RKO (cell line): ENCODE results near the gene ALOX5AP.
A peak's percentile ranks its signal among the peaks of the same experiment; 100 is the strongest.
"Not testable (repeated sequence)": the region's sequence is repeated elsewhere in the genome, so short reads cannot be mapped to it uniquely, and the experiment has no call there.

Experiments
- DNase-seq: peaks from one replicate; pipeline ENCODE4 v3.0.0-alpha.2; 2016; ENCODE audit warnings: low spot score

ALOX5AP gene

DNA sequence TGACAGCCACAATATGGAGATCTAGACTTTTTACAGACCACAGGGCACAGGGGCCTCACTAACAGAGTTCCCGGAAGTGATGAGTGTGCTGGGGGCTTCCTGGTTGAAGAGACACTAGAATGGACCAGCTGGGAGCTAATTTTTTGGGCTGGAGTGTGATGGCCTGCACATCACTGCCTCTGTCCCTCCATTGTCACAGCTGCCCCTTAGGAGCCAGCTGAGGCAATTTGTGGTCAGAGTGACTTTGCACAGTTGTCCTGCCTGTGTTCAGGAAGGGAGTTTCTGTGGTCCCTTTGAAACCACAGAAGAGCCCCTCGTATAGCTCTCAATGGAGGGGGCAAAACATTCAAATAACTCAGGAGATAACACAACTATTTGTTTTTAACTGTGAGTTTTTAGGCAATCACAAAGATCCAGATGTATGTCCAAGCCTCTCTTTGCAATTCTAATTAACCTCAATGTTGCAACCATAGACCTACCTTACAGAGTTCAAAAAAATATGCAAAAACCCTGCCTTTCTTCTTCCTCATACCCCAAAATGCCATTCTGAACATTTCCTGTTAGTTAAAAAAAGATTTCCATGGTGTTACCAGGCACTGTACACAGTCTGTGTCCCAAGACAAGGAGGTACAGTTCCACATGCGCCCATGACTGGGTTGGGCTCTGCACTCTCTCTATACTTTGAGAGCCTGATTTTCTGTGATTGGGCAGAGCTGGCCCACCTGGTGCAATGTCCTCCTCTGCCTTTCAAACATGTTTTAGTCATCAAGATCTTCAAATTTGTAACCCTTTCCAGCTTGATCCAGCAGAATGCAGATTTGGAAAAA, 2.4 kb downstream of the ALOX5AP start:
- no peak for DNase-seq

DNA sequence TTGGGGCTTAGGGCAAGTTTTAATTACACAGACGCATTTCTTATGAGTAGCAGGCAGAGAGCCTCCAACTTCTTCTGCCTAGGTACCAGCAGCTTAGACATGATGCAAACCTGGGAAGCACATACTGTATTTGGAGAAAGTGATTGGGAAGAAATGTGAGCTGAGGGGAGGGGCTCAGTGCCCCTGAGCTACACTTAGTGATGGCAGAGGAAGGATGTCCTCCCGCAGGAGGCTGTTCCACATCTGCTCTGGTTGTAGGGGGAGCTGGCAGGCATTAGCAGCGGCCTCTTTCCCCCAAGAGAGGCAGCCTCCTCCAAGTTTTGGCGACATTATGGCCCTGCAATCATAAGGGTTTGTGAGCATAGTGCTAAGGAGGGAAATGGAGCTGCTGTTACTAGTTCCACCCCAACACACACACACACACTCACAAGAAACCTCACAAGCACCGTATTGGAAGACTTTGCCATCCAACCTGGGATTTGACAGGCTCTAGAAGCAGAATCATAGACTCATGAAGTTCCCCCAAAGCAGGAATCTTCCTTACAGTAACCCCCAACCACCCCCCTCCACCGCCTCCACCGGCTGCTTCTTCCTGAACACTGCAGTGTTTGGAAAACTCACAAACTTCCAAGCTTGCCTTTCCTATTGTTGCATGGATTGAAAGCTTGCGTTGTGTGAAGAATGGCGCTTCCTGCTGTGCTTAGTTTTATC, 3.3 kb downstream of the ALOX5AP start:
- no peak for DNase-seq

- DNase-seq, result no peak
Measured at GRCh38 chr13:30739237-30739528, 3.8 kb downstream of the ALOX5AP start.

DNA sequence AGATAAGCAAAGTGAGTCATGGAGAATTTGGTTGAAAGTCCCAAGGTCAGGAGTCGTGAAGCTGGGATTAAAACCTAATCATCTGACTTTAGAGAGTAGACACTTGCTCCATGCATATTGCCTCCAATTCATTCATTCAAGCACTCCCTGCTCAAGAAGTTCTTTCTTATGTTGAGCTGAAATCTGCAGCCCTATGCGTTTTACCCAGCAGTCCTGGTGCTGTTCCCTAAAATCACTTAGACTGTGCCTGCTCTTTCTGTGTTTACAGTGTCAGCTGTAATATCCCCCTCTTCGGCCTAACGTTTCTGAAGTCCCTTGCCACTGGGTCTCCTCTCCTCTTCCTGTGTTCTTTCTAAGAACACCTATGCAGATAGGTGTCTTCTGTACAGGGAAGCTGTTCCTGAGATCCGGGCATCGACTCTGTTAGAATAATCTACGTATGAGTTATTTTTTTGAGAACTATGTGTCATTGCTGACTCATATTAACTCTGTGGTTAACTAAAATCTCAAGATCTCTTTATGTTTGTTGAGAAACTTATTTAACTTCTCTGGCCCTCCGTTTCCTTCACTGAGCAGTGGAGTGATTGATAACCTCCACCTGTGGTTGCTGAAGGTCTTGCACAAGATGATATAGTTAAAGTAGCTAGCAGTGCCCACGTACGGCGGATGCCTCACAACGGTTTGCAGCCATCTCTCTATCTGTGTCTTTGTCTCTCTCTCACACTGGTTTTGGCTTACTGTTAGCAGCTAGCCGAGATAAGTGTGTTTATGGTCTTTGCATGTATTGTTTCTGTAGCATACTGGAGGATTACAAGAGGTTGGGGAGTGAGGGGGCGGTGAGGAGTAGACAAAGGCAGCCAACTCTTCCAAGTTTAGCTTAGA, 4.7 kb downstream of the ALOX5AP start:
- DNase-seq, result peak; percentile 56

DNA sequence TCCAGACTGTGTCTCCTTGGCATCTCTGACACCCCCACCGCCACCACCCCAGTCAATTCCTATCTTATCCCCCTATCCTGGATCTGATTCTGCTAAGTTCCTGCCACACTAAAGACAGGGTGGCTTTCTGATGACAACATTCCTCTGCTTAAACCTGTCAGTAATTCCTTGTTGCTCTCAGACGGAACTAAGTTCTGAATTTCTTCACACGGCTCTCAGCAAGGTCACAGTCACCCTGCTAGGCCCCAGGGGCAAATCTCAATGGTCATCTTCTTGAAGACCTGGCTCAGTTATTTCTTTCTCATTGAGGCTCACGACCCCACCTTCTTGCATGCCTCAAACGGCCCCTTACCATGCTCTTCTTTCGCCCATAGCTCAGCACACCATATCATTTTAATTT, 7.6 kb downstream of the ALOX5AP start:
- no peak for DNase-seq

GRCh38 chr13:30743319-30744055, 8.1 kb downstream of the ALOX5AP start:
- peak; percentile 43 for DNase-seq

DNA sequence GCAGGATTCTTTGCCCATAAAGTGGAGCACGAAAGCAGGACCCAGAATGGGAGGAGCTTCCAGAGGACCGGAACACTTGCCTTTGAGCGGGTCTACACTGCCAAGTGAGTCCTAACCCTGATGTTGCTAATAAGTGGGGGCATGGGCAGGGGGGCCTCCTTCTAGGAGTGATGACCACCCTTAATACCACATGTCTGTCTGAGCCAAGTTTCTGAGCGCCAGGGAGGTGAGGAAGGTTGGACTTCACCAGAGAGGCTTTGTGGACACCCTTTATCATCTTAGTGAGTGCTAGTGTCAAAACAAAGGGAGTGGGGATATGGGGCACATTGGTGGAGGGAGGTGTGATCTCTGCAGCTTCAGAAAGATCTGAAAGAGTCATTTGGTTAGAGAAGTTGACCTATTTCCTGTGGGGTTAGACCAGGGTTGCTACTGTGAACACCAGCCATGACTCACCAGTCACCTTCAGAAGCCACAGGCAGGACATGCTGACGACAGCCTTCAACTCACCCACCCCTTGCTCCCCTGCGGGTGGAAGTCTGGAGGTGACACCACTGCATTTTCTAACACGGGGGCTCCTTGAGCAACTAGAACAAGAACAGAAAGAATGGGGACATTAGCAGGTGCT, 8.8 kb downstream of the ALOX5AP start:
- DNase-seq, result no peak

DNA sequence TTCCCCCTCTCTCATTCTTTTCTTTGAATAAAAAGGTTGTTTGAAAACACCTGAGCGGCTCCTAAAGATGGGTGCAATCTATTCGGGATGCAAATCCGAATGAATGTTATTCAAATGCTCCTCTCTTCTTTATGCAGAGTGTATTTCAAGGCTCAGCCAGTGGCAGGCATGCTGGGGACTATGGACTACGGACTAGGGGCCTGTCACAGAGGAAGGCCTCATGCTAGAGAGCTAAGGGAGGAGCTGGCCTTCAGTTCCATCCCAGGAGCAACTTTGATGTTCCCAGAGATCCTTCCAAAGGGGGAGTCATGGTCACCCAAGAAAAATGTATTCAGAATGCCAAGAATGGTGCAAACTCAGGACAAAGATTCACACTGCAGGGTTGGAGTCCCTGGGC, 9.3 kb downstream of the ALOX5AP start:
- DNase-seq, result no peak

DNA sequence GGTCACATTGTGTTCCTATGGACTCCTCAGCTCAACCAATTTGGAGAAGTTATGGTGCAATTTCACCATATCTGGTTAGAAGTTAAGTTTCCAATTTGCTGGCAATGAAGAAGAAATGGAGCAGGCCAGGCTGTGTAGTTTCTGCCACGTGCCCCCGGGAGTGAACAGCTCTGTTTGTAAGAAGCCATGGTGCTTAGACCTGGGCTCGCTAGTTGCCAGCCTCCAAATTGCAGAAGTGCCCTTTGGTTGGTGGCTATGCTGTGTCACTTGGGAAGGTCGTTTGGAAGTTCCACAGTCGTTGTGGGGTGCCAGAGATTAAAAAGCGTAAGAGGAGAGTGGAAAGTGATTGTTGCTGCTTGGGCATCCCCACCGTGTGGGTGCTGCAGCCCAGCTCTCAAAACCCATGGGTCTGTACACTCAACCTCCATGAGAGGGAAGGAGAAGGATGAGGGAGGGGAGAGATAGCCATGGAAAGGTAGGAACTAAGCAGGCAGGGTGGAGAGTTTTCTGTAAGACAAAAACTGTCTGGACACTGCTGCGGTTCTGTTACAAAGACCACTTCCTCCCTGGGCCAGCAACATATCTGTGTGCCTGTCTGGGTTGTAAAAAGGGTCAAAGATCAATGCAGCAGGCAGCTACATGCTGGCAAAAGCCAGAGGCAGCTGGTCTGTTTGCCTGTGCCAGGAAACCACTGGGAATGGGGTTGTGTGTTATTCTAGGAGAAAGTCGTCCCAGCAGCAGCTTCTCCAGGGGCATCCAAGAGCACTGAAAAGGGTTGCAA, 10.8 kb downstream of the ALOX5AP start:
- DNase-seq, result no peak

DNA sequence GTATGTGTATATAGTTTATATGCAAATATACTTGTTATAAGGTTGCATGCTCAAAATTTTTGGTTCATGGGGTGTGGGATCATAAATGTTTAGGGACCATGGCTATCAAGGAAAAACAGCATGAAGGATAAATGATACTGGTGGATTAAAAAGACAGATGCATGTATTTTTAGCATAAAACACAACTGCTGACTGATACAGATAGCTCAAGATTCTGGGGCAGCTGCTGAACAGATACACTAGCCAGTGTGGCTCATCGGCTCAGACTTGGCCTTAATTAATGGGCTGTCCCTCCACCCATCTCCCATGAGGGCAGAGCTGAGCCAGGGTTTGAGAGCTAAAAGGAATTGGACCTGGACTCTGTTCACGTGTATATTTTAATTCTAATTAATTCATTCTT, 11.4 kb downstream of the ALOX5AP start:
- no peak for DNase-seq

DNA sequence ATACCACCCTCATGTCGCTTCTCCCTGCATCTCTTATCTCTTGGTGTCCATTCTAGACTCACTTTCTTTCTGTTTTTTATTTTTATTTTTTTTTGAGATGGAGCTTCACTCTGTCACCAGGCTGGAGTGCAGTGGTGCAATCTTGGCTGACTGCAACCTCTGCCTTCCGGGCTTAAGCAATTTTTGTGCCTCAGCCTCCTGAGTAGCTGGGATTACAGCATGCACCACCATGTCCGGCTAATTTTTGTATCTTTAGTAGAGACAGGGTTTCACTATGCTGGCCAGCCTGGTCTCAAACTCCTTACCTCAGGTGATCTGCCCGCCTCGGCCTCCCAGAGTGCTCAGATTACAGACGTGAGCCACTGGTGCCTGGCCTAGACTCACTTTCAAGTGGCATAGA, 12.5 kb downstream of the ALOX5AP start:
- DNase-seq, result not testable (repeated sequence)

- DNase-seq, result no peak
Measured at GRCh38 chr13:30748717-30749116, 13.4 kb downstream of the ALOX5AP start.

- no peak for DNase-seq
Measured at GRCh38 chr13:30750036-30750435, 14.7 kb downstream of the ALOX5AP start.

- no peak for DNase-seq
Measured at GRCh38 chr13:30751183-30751933, 16.0 kb downstream of the ALOX5AP start.

- DNase-seq, result no peak
Measured at GRCh38 chr13:30752201-30752797, 17.0 kb downstream of the ALOX5AP start.

DNA sequence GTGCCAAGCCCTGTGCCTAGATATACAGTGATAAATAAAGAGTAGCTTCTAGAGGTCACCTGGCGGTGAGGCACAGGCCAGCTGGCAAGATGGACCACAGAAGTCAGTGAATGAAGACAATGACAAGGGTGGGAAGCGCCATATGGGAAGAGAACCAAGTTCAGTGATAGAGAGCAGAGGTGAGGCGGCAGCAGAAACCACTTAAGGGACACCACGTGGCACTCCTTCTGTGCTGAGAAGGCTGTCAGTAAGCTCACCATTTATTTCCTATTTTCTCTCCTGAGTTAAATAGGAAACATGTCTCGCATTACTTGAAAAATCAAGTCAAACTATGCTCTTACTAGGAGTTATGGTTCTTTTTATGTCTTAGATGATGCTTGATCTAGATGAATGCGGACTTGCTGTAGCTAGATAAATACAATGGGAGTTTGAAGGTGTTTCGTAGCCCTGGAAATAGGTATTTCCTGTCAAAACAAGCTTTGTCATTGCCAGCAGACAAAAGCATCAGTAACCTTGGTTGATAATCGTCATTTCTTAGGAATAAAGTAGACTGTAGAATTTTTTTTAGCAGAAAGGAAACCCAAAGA, 17.8 kb downstream of the ALOX5AP start:
- DNase-seq, result no peak

DNA sequence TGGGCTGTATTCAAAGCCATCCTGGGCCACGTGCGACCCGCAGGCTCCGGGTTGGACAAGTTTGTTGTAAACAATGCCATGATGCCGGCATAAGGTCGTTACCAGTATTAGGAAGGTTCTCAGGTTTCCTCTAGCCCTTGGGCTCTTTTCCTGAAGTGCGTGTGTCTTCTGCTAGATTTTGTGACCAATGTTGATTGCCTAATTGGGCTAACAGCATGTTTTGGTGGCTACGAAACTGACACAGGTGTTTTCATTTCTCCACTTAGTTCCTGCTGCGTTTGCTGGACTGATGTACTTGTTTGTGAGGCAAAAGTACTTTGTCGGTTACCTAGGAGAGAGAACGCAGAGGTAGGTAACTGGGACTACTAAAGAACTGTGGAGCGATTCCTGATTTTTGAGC, 20.3 kb downstream of the ALOX5AP start:
- DNase-seq, result no peak

DNA sequence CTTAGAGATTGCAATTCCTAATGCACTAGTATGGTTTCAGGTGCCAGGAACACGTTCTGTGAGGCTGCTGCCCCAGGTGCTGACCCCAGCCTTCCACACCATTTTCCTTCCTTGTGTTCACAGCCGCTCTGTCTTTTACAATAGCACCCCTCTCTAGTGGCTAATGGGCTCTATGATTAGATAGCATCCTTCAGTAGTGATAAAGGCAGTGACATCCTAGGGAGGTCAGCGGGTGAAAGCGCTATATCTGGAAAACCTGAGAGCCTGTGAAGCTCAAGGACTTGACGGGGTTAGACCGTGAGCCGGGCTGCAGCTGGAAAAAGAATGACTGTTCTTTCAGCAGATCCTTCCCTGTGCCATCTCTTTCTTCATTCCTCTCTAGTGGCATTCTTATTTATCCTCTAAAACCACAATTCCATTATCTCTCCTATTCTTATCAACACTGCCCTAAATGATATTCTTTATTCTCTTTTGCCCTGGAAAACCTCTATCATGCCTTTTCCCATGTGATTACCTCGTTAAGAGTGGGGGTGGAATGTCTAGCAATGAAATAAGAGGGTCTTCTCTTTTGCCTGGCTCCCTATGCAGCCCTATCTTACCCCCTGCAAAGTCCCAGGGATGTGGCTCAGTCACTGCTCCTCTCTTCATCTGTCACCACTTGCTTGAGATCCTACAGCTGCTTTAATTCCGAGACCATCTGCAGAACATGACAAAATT, 21.8 kb downstream of the ALOX5AP start:
- DNase-seq, result no peak

DNA sequence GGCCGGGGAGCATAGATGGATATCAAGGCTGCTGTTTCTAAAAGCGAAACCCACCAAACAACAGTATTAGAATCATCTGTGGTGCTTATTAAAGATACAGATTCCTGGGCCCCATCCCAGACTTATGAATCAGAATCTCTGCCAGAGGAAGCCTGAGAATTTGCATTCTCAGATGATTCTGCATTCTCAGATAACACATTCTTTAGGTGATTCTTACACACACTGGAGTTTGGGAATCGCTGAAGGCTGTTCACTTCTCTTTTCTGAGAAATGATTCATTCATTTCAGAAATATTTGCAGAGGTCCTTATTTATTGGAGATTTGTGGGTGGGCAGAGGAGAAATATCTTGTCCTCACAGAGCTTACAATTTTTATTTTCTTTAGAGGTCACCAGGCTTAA, 24.4 kb downstream of the ALOX5AP start:
- DNase-seq, result no peak
